GM23248 (cell line): ENCODE results near the gene CYFIP1. TPM values are rescaled to one million over a fixed set of nuclear protein-coding genes. Genes with fewer than 3 reads are reported as not detected.
A peak's percentile ranks its signal among the peaks of the same experiment; 100 is the strongest.

ENCODE experiments used
- DNase-seq: peaks from one replicate; pipeline ENCODE4 v3.0.0-alpha.2; 2015
- H2AFZ ChIP-seq: fragments of 200-600 bp; sonication (generic); 2 replicates; pipeline ENCODE4 v1.6.1; 2016; ENCODE audit warnings: antibody characterized with exemption
- H3F3A ChIP-seq: fragments of 200-600 bp; sonication (generic); 2 replicates; pipeline ENCODE4 v1.6.1; 2016; ENCODE audit warnings: mild to moderate bottlenecking, antibody characterized with exemption, mixed run types; ENCODE audit not compliant: insufficient read depth
- H3K27ac ChIP-seq: fragments of 200-600 bp; sonication (generic); 2 replicates; pipeline ENCODE4 v1.5.1; 2016; ENCODE audit warnings: mild to moderate bottlenecking
- H3K27me3 ChIP-seq: fragments of 200-600 bp; sonication (generic); replicated peaks from 2 replicates; pipeline ENCODE4 v1.6.1; 2016; ENCODE audit warnings: mild to moderate bottlenecking; ENCODE audit not compliant: insufficient read depth
- H3K36me3 ChIP-seq: fragments of 200-600 bp; sonication (generic); 2 replicates; pipeline ENCODE4 v1.6.1; 2016; ENCODE audit warnings: low read depth, mild to moderate bottlenecking
- H3K4me1 ChIP-seq: fragments of 200-600 bp; sonication (generic); 2 replicates; pipeline ENCODE4 v1.6.1; 2016; ENCODE audit warnings: mild to moderate bottlenecking; ENCODE audit not compliant: insufficient read depth
- H3K4me2 ChIP-seq: fragments of 200-600 bp; sonication (generic); one replicate; pipeline ENCODE4 v1.6.1; 2016; ENCODE audit warnings: mild to moderate bottlenecking; ENCODE audit not compliant: unreplicated experiment
- H3K4me3 ChIP-seq: fragments of 200-600 bp; sonication (generic); 2 replicates; pipeline ENCODE4 v1.5.1; 2016; ENCODE audit warnings: mild to moderate bottlenecking
- H3K79me2 ChIP-seq: fragments of 200-600 bp; sonication (generic); 2 replicates; pipeline ENCODE4 v1.6.1; 2016; ENCODE audit warnings: mild to moderate bottlenecking; ENCODE audit not compliant: insufficient read depth
- H3K9ac ChIP-seq: fragments of 200-600 bp; sonication (generic); 2 replicates; pipeline ENCODE4 v1.6.1; 2016; ENCODE audit warnings: mild to moderate bottlenecking
- H3K9me2 ChIP-seq: fragments of 200-600 bp; sonication (generic); 2 replicates; pipeline ENCODE4 v1.6.1; 2016; ENCODE audit warnings: mixed run types, mild to moderate bottlenecking, moderate library complexity; ENCODE audit not compliant: insufficient read depth
- H3K9me3 ChIP-seq: fragments of 200-600 bp; sonication (generic); one replicate; pipeline ENCODE4 v1.6.1; 2017; ENCODE audit warnings: low read depth
- H4K20me1 ChIP-seq: fragments of 200-600 bp; sonication (generic); 2 replicates; pipeline ENCODE4 v1.6.0; 2016; ENCODE audit not compliant: insufficient read depth
- EZH2 ChIP-seq: fragments of 200-600 bp; sonication (generic); IDR thresholded peaks from 2 replicates; pipeline ENCODE4 v1.6.1; 2018; ENCODE audit warnings: antibody characterized with exemption, mild to moderate bottlenecking; ENCODE audit not compliant: insufficient read depth, poor library complexity, severe bottlenecking
- EZH2phosphoT487 ChIP-seq: fragments of 200-600 bp; sonication (generic); IDR thresholded peaks from 2 replicates; pipeline ENCODE4 v1.6.1; 2018; ENCODE audit warnings: antibody characterized with exemption, moderate library complexity, mild to moderate bottlenecking, low read depth; ENCODE audit not compliant: insufficient read depth
- WGBS, 2 experiments: methylation state at CpG; one replicate each; pipeline ENCODE4 v1.1.6; 2015 to 2017; ENCODE audit warnings: low lambda C conversion rate in 2 of 2, low coverage in 1 of 2; ENCODE audit errors: missing lambda C conversion rate in 2 of 2; 5-methylcytosine and 5-hydroxymethylcytosine counted together
- in situ Hi-C: fragments of 300-500 bp; cut with MboI; formaldehyde crosslinking; loops from 2 replicates; pipeline ENCODE4 v1.15.0; 2020
- polyA plus RNA-seq: library from polyadenylated mRNA; unstranded; fragments of >200 nt; fragmentation: Nextera tagmentation; extraction: Ambion mirVana; gene quantifications from 2 replicates; pipeline ENCODE4 v1.2.1, GENCODE V29; 2016
- total RNA-seq: library from RNA; depleted of rRNA; stranded (reverse); fragments of >200 nt; shearing (Covaris generic); gene quantifications from 2 replicates; pipeline ENCODE4 v1.2.3, GENCODE V29; 2014

CYFIP1 gene
- total and polyA plus RNA-seq, 2 experiments from 2014 or later, result 80.5 to 129 TPM

DNA sequence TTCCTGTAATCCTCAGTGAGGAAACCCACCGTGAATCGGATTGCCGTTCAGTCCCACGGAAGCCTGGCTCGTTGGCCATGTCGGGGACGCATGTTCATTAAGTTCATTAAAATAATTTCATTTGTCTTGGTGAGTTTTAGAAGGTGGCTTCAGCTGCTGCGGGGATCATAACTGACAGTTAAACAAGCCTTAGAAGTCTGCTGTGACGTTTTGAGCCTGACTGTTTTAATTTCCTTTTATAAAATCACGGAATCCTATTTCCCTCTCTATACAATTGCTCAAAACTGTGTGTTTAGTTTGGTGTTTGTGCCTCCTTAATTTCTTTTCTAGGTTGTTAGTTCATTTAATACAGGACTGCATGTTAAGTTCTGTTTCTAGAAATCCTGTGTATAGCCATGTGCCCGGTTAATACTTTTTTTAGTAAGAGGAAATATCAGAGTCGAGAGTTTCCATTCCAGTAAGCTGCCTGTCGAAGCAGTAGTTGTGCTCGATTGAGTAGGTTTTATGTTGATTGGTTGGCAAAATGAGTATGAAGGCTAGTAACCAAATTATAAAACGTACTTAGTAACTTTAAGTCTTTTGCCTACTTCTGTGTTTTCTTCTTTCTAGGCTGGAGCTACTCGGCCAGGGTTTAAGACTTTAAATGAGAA lies 141.0 kb downstream of the CYFIP1 start:
- WGBS, 2 experiments, result 1 to 2% methylated on average over 16 of the region's 16 CpGs
- Histone ChIP-seq H3K9me3 (no peaks in the 10 kb centered on the region), H3K4me2 (peak overlapping the region; percentile 100), H3K4me3 (peak overlapping the region; percentile 82), H3K27me3 (no peaks in the 10 kb centered on the region), H3K9ac (peak overlapping the region; percentile 89), H3K79me2 (peaks cover 52% of the 10 kb centered on the region), H3K4me1 (peaks cover 9% of the 10 kb centered on the region), H3K27ac (peak overlapping the region; percentile 86), H2AFZ (peak overlapping the region; percentile 76), H3K9me2 (no peaks in the 10 kb centered on the region), H3K36me3 (no peaks in the 10 kb centered on the region), H3F3A (peaks cover 10% of the 10 kb centered on the region; the same call in 1 of the 2 replicates), H4K20me1 (no peaks in the 10 kb centered on the region)
- TF ChIP-seq EZH2phosphoT487 (no peak), EZH2 (no peak)
- peak; percentile 48 for DNase-seq
- in situ Hi-C loops, result no loop called here

DNA sequence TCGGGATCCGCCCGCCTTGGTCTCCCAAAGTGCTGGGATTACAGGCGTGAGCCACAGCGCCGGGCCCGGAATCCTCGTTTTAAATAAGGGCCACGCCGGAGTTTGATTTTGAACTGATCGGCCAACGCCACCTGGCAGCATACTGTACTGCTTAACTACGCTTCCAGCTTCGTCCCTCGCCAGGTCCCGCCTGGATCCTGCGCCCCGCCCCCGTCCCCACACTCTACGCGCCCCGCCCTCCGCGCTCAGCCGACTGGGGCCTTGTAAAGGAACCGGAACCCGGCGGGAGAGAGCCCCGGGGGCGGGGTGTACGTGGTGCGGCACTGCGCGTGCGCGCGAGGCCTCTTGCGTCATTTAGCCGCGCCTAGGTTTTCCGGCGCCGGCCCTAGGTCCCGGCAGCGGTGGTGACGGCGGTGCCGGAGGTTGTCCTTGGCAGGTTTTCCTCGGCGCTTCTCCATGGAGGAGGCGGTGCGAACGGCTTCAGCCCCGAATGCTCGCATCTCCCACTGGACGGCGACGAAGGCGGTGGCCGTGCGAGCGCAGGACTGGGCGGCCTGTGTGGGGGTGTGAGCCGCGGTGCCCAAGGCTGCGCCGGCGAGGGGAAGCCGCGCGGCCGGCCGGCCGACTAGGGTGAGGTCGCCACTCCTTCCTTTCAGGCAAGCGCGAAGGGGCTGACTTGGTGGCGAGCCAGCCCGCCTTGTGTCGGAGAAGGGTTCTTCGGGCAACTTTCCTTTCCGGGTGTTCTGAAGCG lies 141.7 kb downstream of the CYFIP1 start, which contains the start of gene NIPA2:
Gene NIPA2 (plus strand): TSS at position 375 of the 751 bp plus-strand sequence. CDS start 13,066 bp downstream, outside the sequence.
- Histone ChIP-seq H3K4me1 (peaks cover 9% of the 10 kb centered on the region), H3K27ac (peak within 1 kb of the TSS; percentile 86), H3K4me3 (peak within 1 kb of the TSS; percentile 82), H3K9ac (peak within 1 kb of the TSS; percentile 89), H3K4me2 (peak within 1 kb of the TSS; percentile 100), H3K9me2 (no peaks in the 10 kb centered on the region), H4K20me1 (no peaks in the 10 kb centered on the region), H3K27me3 (no peaks in the 10 kb centered on the region), H2AFZ (peak within 1 kb of the TSS; percentile 91), H3K79me2 (peaks cover 45% of the 10 kb centered on the region), H3K36me3 (no peaks in the 10 kb centered on the region), H3K9me3 (no peaks in the 10 kb centered on the region), H3F3A (peaks cover 9% of the 10 kb centered on the region; the same call in 1 of the 2 replicates)
- DNase-seq, result peak; percentile 99
- in situ Hi-C loops, result no loop called here
- whole genome bisulfite sequencing, 2 experiments, result 0 to 1% methylated on average over 52 to 71 of the region's 83 CpGs
- TF ChIP-seq EZH2 (no peak), EZH2phosphoT487 (no peak)

DNA sequence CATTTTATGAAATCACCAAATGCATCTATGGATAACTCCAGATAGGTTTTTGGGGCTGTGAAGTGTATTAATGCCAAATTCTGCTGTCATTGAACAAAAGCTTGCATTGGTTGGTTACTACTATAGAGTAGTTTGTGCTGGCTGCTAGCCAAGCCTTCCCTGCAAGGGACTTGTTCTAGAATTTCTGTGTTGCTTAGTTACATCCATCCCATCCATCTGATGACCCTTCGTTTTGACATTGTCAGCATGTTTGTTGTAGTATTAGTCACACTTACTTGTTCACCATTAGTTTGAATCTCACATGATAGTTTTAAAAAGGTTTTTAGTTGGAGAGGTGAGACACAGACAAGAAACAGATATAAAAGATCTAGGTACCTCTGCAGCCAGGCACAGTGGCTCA lies 148.7 kb downstream of the CYFIP1 start:
- DNase-seq, result peak; percentile 4
- Histone ChIP-seq H3K27ac (no peak overlapping the region), H3K4me2 (no peak overlapping the region)

DNA sequence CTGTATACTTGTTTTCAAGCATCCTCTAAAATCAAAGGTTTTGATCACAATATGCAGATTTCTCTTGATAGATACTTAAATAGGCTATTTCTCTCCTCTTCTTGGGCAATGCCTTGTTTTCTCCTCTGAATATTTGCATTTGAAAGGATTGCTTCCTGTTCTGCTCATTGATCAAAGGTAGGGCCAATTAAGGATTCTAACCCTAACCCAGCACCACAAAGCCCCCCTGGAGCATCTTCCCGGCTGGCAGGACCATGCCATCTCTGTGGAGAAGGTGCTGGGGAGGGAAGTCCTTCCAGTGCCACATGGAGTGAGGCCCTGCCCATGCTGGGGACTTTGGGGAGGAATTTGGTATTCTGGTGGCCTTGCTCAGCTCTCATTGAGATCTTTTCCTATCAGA lies 153.0 kb downstream of the CYFIP1 start:
- H3K4me3 ChIP-seq, result no peak overlapping the region
- H3K36me3 ChIP-seq, result no peaks in the 10 kb centered on the region
- no peaks in the 10 kb centered on the region for H4K20me1 ChIP-seq
- no peak overlapping the region for H3K27ac ChIP-seq
- H3K4me1 ChIP-seq, result no peaks in the 10 kb centered on the region
- H3K9me3 ChIP-seq, result no peaks in the 10 kb centered on the region
- no peaks in the 10 kb centered on the region for H3K79me2 ChIP-seq
- H3K9ac ChIP-seq, result no peak overlapping the region
- no peak overlapping the region for H2AFZ ChIP-seq
- H3K27me3 ChIP-seq, result no peaks in the 10 kb centered on the region
- H3K4me2 ChIP-seq, result no peak overlapping the region
- in situ Hi-C loops, result no loop called here
- TF ChIP-seq EZH2 (no peak), EZH2phosphoT487 (no peak)
- H3F3A ChIP-seq, result no peaks in the 10 kb centered on the region
- no peak for DNase-seq
- no peaks in the 10 kb centered on the region for H3K9me2 ChIP-seq
- 35 to 59% methylated on average over 1 of the region's 1 CpG for WGBS, 2 experiments

More for the DNA sequence above, 148.7 kb downstream of the CYFIP1 start:
- Histone ChIP-seq H3K4me1 (no peaks in the 10 kb centered on the region), H4K20me1 (no peaks in the 10 kb centered on the region), H3K4me3 (no peak overlapping the region), H3K9me2 (no peaks in the 10 kb centered on the region), H3K79me2 (no peaks in the 10 kb centered on the region), H3K36me3 (no peaks in the 10 kb centered on the region), H2AFZ (no peak overlapping the region), H3F3A (no peaks in the 10 kb centered on the region), H3K27me3 (no peaks in the 10 kb centered on the region), H3K9ac (no peak overlapping the region), H3K9me3 (no peaks in the 10 kb centered on the region)
- in situ Hi-C loops, result no loop called here
- 50 to 57% methylated on average over 1 of the region's 1 CpG for WGBS, 2 experiments
- TF ChIP-seq EZH2 (no peak), EZH2phosphoT487 (no peak)
